Ascending aorta (tissue), 2 donors: ENCODE data around the gene HIP1R. TPM values are rescaled to one million over a fixed set of nuclear protein-coding genes. Genes with fewer than 3 reads are reported as not detected.
A peak's percentile ranks its signal among the peaks of the same experiment; 100 is the strongest.

Source experiments
- DNase-seq, 2 donors: peaks; one replicate each; pipeline ENCODE4 v3.0.0-alpha.2; 2019; ENCODE audit warnings: low spot score in 2 of 2
- H3K27ac ChIP-seq, 2 donors: fragments of 200-600 bp; sonication (generic); one replicate each; pipeline ENCODE4 v1.5.1; 2016 to 2017; ENCODE audit warnings: mild to moderate bottlenecking in 1 of 2
- H3K27me3 ChIP-seq: fragments of 200-600 bp; sonication (generic); one replicate; pipeline ENCODE4 v1.5.1; 2017
- H3K36me3 ChIP-seq, 2 donors: fragments of 200-600 bp; sonication (generic); one replicate each; pipeline ENCODE4 v1.5.1; 2016
- H3K4me1 ChIP-seq, 2 donors: fragments of 200-600 bp; sonication (generic); one replicate each; pipeline ENCODE4 v1.5.1; 2016 to 2017; ENCODE audit warnings: mild to moderate bottlenecking in 1 of 2
- H3K4me3 ChIP-seq, 2 donors: fragments of 200-600 bp; sonication (generic); one replicate each; pipeline ENCODE4 v1.5.1; 2016 to 2017; ENCODE audit warnings: mild to moderate bottlenecking in 1 of 2
- H3K9me3 ChIP-seq, 2 donors: fragments of 200-600 bp; sonication (generic); one replicate each; pipeline ENCODE4 v1.5.1; 2016
- CTCF ChIP-seq, 3 experiments: fragments of 200-600 bp in 2 of 3; fragments of 450-650 bp in 1 of 3; sonication (generic) in 2 of 3; IDR thresholded peaks; one replicate each; pipeline ENCODE4 v1.5.1; 2016 to 2019; ENCODE audit warnings: antibody characterized with exemption in 3 of 3, mild to moderate bottlenecking in 1 of 3, moderate library complexity in 1 of 3
- intact Hi-C: fragments of 100-400 bp; cut with DNase I; formaldehyde crosslinking; loops from one replicate; pipeline ENCODE4 v1.15.1; 2023
- total RNA-seq: library from RNA; depleted of rRNA; stranded (reverse); fragments of >200 nt; gene quantifications from one replicate; pipeline ENCODE4 v1.1.0, GENCODE V29; 2016

The HIP1R gene
- total RNA-seq, 1 donor from 2014 or later, result 98.7 TPM

GRCh38 chr12:122876731-122877130 is 41.5 kb downstream of the HIP1R start:
- intact Hi-C loops, result no loop called here
- H3K4me3 ChIP-seq, result no peak overlapping the region
- no peak for TF ChIP-seq CTCF (IDR thresholded peaks at IDR 0.05)

GRCh38 chr12:122878780-122879612 is 43.7 kb downstream of the HIP1R start:
- no peaks in the 10 kb centered on the region for H3K27me3 ChIP-seq
- H3K9me3 ChIP-seq, result no peaks in the 10 kb centered on the region
- peaks cover 0 to 2% of the 10 kb centered on the region in 2 donors for H3K4me1 ChIP-seq
- no peak for TF ChIP-seq CTCF (IDR thresholded peaks at IDR 0.05)
- H3K36me3 ChIP-seq, result no peaks in the 10 kb centered on the region
- H3K27ac ChIP-seq, result no peak overlapping the region
- intact Hi-C loops, result no loop called here
- DNase-seq, result peak in 1 of 2 donors; percentile 55
- no peak overlapping the region for H3K4me3 ChIP-seq

More at GRCh38 chr12:122876731-122877130, 41.5 kb downstream of the HIP1R start:
- peak in 1 of 2 donors; percentile 35 for DNase-seq
- Histone ChIP-seq H3K27me3 (no peaks in the 10 kb centered on the region), H3K27ac (no peak overlapping the region), H3K9me3 (no peaks in the 10 kb centered on the region), H3K4me1 (peaks cover 0 to 12% of the 10 kb centered on the region in 2 donors), H3K36me3 (no peaks in the 10 kb centered on the region)

GRCh38 chr12:122880155-122880667 is 45.0 kb downstream of the HIP1R start:
- H3K4me1 ChIP-seq, result peaks cover 0 to 7% of the 10 kb centered on the region in 2 donors
- no peaks in the 10 kb centered on the region for H3K27me3 ChIP-seq

GRCh38 chr12:122880668-122881067 is 45.4 kb downstream of the HIP1R start:
- Histone ChIP-seq H3K36me3 (no peaks in the 10 kb centered on the region), H3K27ac (peak overlapping the region in 1 of 2 donors; percentile 65), H3K9me3 (no peaks in the 10 kb centered on the region), H3K4me3 (no peak overlapping the region), H3K27me3 (no peaks in the 10 kb centered on the region), H3K4me1 (peaks cover 0 to 7% of the 10 kb centered on the region in 2 donors)
- intact Hi-C loops, result no loop called here
- TF ChIP-seq CTCF (IDR thresholded peaks at IDR 0.05), result peak in 1 of 3 experiments; percentile 44
- DNase-seq, result peak in 1 of 2 donors; percentile 67

More at GRCh38 chr12:122880155-122880667, 45.0 kb downstream of the HIP1R start:
- DNase-seq, result peak in 1 of 2 donors; percentile 35
- no peak overlapping the region for H3K4me3 ChIP-seq
- H3K36me3 ChIP-seq, result no peaks in the 10 kb centered on the region
- intact Hi-C loops, result no loop called here
- TF ChIP-seq CTCF (IDR thresholded peaks at IDR 0.05), result no peak
- peak overlapping the region in 1 of 2 donors; percentile 65 for H3K27ac ChIP-seq
- H3K9me3 ChIP-seq, result no peaks in the 10 kb centered on the region

- peak in 1 of 2 donors; percentile 5 for DNase-seq
- no peak overlapping the region for H3K27ac ChIP-seq
- H3K4me3 ChIP-seq, result no peak overlapping the region
- no peaks in the 10 kb centered on the region for H3K36me3 ChIP-seq
- no peak for TF ChIP-seq CTCF (IDR thresholded peaks at IDR 0.05)
- H3K27me3 ChIP-seq, result no peaks in the 10 kb centered on the region
- H3K9me3 ChIP-seq, result no peaks in the 10 kb centered on the region
- peaks cover 0 to 15% of the 10 kb centered on the region in 2 donors for H3K4me1 ChIP-seq
- intact Hi-C loops, result no loop called here
Observed at GRCh38 chr12:122882908-122883558, 47.8 kb downstream of the HIP1R start.
